Ovary (tissue), 9 donors: Measurements from ENCODE around the gene AOPEP. TPM values are rescaled to one million over a fixed set of nuclear protein-coding genes. Genes with fewer than 3 reads are reported as not detected.

Experiments used
- DNase-seq, 5 donors: peaks; one replicate each; pipeline ENCODE4 v3.0.0-alpha.2; 2019 to 2020
- H3K27ac ChIP-seq, 2 donors: fragments of 200-600 bp; one replicate each; pipeline versions ENCODE4 v1.5.1 to v1.8.0; 2019 to 2022
- H3K27me3 ChIP-seq: fragments of 200-600 bp; one replicate; pipeline ENCODE4 v1.8.0; 2022
- H3K36me3 ChIP-seq: fragments of 200-600 bp; sonication (generic); one replicate; pipeline ENCODE4 v1.5.1; 2019
- H3K4me1 ChIP-seq: one replicate; pipeline ENCODE4 v1.8.1; 2013; ENCODE audit warnings: mild to moderate bottlenecking, moderate library complexity; ENCODE audit not compliant: insufficient read depth
- H3K4me3 ChIP-seq: fragments of 200-600 bp; sonication (generic); one replicate; pipeline ENCODE4 v1.5.1; 2017
- H3K9me3 ChIP-seq, 2 donors: fragments of 200-600 bp in 1 of 2; sonication (generic) in 1 of 2; one replicate each; pipeline versions ENCODE4 v1.5.1 to v1.8.1; 2013 to 2019; ENCODE audit warnings: mild to moderate bottlenecking in 1 of 2, moderate library complexity in 1 of 2
- CTCF ChIP-seq, 3 donors: fragments of 450-650 bp in 2 of 3; fragments of 200-600 bp in 1 of 3; IDR thresholded peaks; one replicate each; pipeline versions ENCODE4 v1.5.1 to v1.8.0; 2016 to 2022; ENCODE audit warnings: antibody characterized with exemption in 3 of 3, mild to moderate bottlenecking in 1 of 3
- EP300 ChIP-seq: sonication (generic); formaldehyde crosslinking; IDR thresholded peaks from one replicate; pipeline ENCODE4 v1.6.1; 2017; ENCODE audit warnings: antibody characterized with exemption
- POLR2A ChIP-seq: fragments of 450-650 bp; IDR thresholded peaks from one replicate; pipeline ENCODE4 v1.6.1; 2017; ENCODE audit warnings: antibody characterized with exemption, mild to moderate bottlenecking, moderate library complexity
- WGBS, 3 donors: extraction: QIAGEN DNeasy Blood & Tissue Kit in 1 of 3; methylation state at CpG; one replicate each; pipeline versions ENCODE4 v1.1.5 to v1.1.7; 2013 to 2017; 5-methylcytosine and 5-hydroxymethylcytosine counted together
- intact Hi-C, 4 donors: fragments of 100-400 bp; cut with DNase I; formaldehyde crosslinking; loops; one replicate each; pipeline versions ENCODE4 v1.11.0 to v1.15.1; 2022 to 2023
- polyA plus RNA-seq, 2 donors: library from polyadenylated mRNA; stranded (reverse); fragments of 200-250 nt in 1 of 2; fragments of 350-450 nt in 1 of 2; fragmentation: Illumina TruSeq in 1 of 2; extraction: RNeasy Lipid Tissue Mini Kit (QIAGEN cat#74804) in 1 of 2; gene quantifications; one replicate each; pipeline ENCODE4 v1.2.3, GENCODE V29; 2013 to 2014
- total RNA-seq, 7 donors: library from RNA; depleted of rRNA in 2 of 7; stranded (reverse); fragments of >200 nt in 2 of 7; fragmentation: NEBNext Ultra II Directional in 3 of 7; extraction: Animal tissue kit (Norgen Biotek cat#: 25700) in 3 of 7; gene quantifications; one replicate each; pipeline versions ENCODE4 v1.1.0 to v1.2.4, GENCODE V29; 2016 to 2023
- donor health status: DM: no; HTN: no; CAD: no; lungs with moderate emphysema.
- donor health status: DM: no; HTN: no; CAD: no.
- donor health status: Bipolar disorder and iron deficiency.
- donor health status: DM: yes; HTN: yes; CAD: no.
- donor health status: DM: no; HTN: no; CAD: no.
- donor health status: DM: yes; HTN: yes; CAD: no.

Gene AOPEP
- total and polyA plus RNA-seq, 9 donors = 40.0 to 141 (median 82.1) TPM

GRCh38 chr9:95025213-95026147 lies 299.0 kb downstream of the AOPEP start:
- Histone ChIP-seq H3K27ac (peak overlapping the region; percentile 20 to 41), H3K9me3 (no peaks in the 10 kb centered on the region), H3K27me3 (no peaks in the 10 kb centered on the region), H3K4me3 (no peak overlapping the region), H3K36me3 (no peaks in the 10 kb centered on the region), H3K4me1 (peaks cover 40% of the 10 kb centered on the region)
- 20 to 26% (median 25%) methylated on average over 13 of the region's 13 CpGs for WGBS, 3 donors
- TF ChIP-seq CTCF (IDR thresholded peaks at IDR 0.05) = no peak
- TF ChIP-seq EP300 = no peak
- no peak for TF ChIP-seq POLR2A
- DNase-seq = peak in 4 of 5 donors; percentile 54 to 75 (median 65)
- intact Hi-C loops = loop anchor here in 1 of 4 donors (10.0 kb wide), 1 partner anchor 231 kb away; no protein-coding TSS in a partner anchor

DNA sequence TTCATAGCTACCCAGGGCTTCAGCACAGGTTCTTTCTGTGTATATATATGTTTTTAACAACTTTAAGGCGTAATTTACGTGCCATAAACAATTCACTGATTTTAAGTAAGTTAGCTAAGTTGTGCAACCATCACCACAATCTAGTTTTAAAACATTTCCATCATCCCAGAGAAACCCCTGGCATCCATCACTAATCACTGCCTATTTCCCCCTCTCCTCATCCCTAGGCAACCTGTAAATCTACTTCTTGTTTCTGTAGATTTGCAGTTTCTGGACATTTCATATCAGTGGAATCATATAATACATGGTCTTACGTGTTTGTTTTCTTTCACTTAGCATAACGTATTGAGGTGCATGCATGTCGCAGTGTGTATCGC lies 299.6 kb downstream of the AOPEP start:
- TF ChIP-seq EP300 (no peak), CTCF (IDR thresholded peaks at IDR 0.05) (no peak), POLR2A (no peak)
- H3K9me3 ChIP-seq = no peaks in the 10 kb centered on the region
- intact Hi-C loops = loop anchor here in 1 of 4 donors (10.0 kb wide), 1 partner anchor 231 kb away; no protein-coding TSS in a partner anchor
- 82 to 91% (median 89%) methylated on average over 6 of the region's 6 CpGs for WGBS, 3 donors
- no peaks in the 10 kb centered on the region for H3K27me3 ChIP-seq
- H3K27ac ChIP-seq = peak overlapping the region in 1 of 2 donors; percentile 13
- no peaks in the 10 kb centered on the region for H3K36me3 ChIP-seq
- no peak overlapping the region for H3K4me3 ChIP-seq
- H3K4me1 ChIP-seq = peaks cover 38% of the 10 kb centered on the region
- no peak for DNase-seq

GRCh38 chr9:95027914-95028852 lies 301.7 kb downstream of the AOPEP start:
- Histone ChIP-seq H3K36me3 (no peaks in the 10 kb centered on the region), H3K27ac (no peak overlapping the region), H3K9me3 (no peaks in the 10 kb centered on the region), H3K4me1 (peaks cover 30% of the 10 kb centered on the region), H3K27me3 (no peaks in the 10 kb centered on the region), H3K4me3 (no peak overlapping the region)
- 78 to 79% (median 78%) methylated on average over 11 of the region's 11 CpGs for WGBS, 3 donors
- TF ChIP-seq POLR2A (no peak), EP300 (no peak), CTCF (IDR thresholded peaks at IDR 0.05) (no peak)
- intact Hi-C loops = loop anchor here in 1 of 4 donors (10.0 kb wide), 1 partner anchor 233 kb away; no protein-coding TSS in a partner anchor
- no peak for DNase-seq

- Histone ChIP-seq H3K36me3 (no peaks in the 10 kb centered on the region), H3K9me3 (no peaks in the 10 kb centered on the region), H3K27ac (no peak overlapping the region), H3K27me3 (no peaks in the 10 kb centered on the region), H3K4me3 (no peak overlapping the region), H3K4me1 (peaks cover 28% of the 10 kb centered on the region)
- no peak for DNase-seq
- WGBS, 3 donors = 78 to 84% (median 81%) methylated on average over 8 of the region's 8 CpGs
- TF ChIP-seq EP300 (no peak), POLR2A (no peak)
- intact Hi-C loops = loop anchor here in 1 of 4 donors (10.0 kb wide), 1 partner anchor 234 kb away; no protein-coding TSS in a partner anchor
Measured at GRCh38 chr9:95028853-95029219, 302.3 kb downstream of the AOPEP start.
